Measurements from ENCODE around the gene WSB1. TPM values are rescaled to one million over a fixed set of nuclear protein-coding genes. Genes with fewer than 3 reads are reported as not detected.
"Not testable (repeated sequence)": the region's sequence is repeated elsewhere in the genome, so short reads cannot be mapped to it uniquely, and the experiment has no call there.

WSB1 gene, protein sequence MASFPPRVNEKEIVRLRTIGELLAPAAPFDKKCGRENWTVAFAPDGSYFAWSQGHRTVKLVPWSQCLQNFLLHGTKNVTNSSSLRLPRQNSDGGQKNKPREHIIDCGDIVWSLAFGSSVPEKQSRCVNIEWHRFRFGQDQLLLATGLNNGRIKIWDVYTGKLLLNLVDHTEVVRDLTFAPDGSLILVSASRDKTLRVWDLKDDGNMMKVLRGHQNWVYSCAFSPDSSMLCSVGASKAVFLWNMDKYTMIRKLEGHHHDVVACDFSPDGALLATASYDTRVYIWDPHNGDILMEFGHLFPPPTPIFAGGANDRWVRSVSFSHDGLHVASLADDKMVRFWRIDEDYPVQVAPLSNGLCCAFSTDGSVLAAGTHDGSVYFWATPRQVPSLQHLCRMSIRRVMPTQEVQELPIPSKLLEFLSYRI
- total RNA-seq (2014; rRNA removed; shearing (Covaris generic)) = 31.3 and 47.7 TPM in 2 replicates

DNA sequence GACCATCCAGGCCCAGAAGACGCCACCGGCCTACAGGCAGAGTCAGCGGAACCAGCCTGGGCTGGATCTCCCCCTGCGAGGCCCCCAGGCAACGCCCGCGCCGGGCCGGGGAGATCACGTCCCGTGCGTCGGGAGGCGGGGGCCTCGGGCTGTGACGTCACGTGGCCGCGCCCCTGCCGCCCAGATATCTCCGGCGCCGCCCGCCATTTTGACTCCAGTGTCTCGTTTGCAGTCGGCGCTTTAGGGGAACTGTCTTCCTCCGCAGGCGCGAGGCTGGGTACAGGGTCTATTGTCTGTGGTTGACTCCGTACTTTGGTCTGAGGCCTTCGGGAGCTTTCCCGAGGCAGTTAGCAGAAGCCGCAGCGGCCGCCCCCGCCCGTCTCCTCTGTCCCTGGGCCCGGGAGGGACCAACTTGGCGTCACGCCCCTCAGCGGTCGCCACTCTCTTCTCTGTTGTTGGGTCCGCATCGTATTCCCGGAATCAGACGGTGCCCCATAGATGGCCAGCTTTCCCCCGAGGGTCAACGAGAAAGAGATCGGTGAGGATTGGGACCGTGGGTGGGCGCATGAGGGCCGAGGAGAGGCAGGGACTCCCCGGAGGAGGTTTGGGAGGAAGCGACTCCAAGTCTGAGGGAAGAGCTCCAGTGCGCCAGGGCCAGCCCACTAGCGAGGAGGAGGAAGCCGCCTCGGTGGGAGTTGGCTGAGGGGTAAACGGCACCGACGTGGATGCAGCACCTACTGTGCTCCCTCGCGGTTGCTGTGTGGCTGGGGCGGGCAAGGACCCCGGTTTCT, at the start of gene WSB1:
TSS of gene WSB1 (plus strand) at position 217 of the 791 bp plus-strand sequence. CDS start at position 499, 282 bp downstream.
- DNase-seq (ENCODE audit: low spot score) = peak; percentile 78

DNA sequence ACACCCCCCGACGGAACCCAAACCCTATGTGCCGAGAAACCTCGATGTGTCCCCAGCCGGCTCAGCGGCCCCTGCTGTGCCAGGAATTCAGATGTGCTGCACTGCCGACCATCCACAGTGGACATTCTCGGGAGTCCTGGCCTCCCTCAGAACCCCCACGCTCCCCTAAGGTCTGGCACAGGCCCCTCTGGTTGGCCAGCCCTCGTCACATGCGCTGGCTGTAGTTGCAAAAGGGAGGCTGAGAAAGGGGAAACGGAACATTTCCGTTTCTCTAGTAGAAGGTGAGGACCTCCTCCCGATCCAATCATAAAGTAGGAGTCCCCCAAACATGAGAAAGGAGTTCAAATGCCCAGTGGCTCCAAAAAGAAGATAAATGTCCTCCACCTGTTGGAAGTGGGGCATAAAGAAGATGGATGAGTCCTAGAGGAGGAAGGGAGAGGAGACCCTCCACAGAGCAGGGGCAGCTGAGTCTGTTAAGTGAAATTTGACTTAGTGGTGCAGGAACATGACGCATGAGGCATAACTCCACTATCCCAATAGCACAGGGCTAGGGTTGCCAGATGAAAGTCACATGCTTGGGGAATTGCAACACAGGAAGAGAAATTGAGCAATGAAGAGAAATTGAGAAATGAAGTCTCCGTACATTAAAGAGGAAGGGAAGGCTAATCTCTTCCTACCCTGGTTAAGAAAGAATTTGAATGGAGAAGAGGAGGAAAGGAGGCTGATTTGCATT, 49.3 kb upstream of the WSB1 start:
- DNase-seq (ENCODE audit: low spot score) = peak; percentile 73

DNA sequence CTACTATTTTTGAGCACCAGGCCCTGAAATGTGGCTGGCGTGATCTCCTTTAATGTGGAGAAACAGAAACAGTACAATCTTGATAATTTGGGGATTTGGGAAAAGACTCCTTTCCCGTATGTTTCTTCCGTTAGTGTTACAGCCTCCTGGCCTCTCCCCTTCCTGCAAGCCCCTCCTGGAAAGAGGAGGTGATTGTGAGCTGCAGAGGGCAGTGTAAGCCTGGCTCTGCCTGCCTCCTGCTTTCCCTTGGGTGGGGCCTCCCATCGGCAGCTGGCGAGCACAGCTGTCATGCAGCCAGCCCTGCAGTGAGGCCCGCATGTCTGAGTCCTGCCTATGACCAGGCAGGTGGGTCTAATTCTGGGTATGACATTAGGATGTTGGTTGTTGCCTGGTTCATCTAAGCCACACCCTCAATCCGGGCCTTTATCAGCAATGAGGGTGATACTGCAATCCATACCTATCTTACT, 48.7 kb upstream of the WSB1 start:
- DNase-seq (ENCODE audit: low spot score) = peak; percentile 89

DNA sequence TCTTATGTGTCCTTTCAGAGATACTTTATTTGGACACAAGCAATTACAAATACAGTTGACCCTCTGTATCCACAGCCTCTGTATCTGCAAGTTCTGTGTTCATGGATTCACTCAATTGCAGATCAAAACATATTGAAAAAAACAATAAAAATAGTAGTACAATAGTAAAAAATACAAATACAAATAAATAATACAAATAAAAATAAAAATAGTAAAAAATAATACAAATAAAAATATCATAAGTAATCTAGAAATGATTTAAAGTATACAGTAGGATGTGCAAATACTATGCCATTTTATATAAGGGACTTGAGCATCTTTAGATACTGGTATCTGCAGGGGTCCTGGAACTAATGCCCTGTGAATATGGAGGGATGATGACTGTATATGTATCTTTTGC, 47.4 kb upstream of the WSB1 start:
- DNase-seq (ENCODE audit: low spot score) = no peak

DNA sequence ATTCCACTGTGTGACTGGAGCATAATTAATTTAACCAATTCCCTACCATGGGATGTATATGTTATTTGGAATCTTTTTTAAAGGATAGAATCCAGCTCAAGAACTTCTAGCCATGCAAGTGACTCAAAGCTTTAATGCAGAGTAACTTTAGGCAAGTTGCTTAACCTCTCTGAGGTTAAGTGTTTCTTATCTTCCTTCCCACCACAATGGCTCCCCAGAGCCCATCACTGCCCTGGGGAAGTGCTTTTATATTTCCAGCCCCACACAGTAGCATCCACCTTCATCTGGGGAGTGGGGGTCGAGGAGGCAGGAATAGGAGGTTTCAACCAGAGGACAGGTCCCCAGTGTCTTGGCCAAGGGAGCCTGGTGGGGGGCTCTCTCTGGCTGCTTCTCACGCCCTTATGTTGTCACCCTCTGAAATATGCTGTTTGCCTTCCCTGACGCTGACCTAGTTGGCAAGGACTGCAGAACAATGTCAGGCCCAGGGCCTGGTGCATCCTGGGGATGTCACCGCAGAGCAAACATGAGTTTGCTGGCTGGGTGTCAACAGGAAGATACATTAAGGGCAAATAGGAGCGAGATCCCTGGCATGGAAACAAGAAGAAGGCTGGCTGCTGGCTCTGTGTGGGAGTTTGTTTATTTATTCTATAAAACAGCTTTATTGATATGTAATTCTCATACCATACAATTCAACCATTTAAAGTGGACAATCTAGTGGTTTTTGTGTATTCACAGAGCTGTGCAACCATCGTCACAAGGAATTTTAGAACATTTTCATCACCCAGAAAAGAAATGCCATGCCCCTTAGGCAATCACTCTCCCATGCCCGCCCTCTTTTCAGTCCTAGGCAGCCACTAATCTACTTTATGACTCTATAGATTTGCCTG, 46.6 kb upstream of the WSB1 start:
- DNase-seq (ENCODE audit: low spot score) = peak; percentile 98

DNA sequence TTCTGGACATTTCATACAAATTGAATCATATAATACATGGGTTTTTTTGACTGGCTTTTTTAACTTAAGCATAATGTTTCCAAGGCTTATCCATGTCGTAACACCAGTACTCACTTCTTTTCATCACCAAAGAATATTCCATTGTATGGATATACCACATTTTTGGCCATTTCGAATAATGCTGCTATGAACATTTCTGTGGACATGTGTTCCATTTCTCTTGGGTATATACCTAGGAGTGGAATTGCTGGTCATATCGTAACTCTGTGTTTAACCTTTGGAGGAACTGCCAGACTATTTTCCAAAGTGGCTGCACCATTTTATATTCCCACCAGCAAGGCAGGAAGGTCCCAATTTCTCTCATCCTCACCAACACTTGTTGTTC, 46.0 kb upstream of the WSB1 start:
- no peak for DNase-seq (ENCODE audit: low spot score)

DNA sequence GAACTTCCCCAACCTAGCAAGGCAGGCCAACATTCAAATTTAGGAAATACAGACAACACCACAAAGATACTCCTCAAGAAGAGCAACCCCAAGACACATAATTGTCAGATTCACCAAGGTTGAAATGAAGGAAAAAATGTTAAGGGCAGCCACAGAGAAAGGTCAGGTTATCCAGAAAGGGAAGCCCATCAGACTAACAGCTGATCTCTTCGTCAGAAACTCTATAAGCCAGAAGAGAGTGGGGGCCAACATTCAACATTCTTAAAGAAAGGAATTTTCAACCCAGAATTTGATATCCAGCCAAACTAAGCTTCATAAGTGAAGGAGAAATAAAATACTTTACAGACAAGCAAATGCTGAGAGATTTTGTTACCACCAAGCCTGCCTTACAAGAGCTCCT, 43.1 kb upstream of the WSB1 start:
- DNase-seq (ENCODE audit: low spot score) = not testable (repeated sequence)

DNA sequence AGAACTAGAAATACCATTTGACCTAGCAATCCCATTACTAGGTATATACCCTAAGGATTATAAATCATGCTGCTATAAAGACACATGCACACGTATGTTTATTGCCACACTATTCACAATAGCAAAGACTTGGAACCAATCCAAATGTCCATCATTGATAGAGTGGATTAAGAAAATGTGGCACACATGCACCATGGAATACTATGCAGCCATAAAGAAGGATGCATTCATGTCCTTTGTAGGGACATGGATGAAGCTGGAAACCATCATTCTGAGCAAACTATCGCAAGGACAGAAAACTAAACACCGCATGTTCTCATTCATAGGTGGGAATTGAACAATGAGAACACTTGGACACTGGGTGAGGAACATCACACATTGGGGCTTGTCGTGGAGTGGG, 39.1 kb upstream of the WSB1 start:
- DNase-seq (ENCODE audit: low spot score) = not testable (repeated sequence)

DNA sequence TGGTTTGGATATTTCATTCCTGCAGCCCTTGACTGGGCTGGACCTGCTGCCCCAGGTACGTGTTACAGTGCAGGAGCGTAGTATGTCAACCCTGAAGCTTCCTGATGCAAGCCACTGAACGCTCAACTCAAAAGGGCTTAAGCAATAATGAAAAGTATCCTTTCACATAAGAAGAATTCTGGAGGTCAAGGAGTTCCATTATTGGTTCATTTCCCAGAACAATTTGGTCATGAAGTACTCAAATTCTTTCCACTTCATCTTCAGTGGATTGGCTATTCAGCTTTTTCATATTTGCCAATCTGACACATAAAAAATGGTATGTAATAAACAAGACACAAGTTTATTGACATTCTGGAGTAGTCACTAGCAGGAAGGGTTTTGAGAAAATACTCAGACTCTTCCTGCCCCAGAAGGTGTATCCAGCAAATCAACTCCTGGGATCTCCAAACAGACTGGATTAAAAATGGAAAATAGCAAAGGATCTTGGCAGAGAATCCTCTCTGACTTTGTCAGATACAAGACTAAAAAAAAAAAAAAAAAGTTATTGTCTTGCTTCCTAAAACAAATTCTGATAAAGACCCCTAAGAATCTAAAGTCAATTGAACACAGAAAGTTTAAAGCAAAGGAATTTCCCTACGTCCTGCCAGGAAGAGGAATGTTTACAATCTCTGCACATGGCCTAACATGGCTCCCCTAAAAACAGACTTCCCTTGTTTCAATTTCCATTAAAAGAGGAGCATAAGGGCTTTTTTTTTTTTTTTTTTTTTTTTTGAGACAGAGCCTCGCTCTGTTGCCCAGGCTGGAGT, 37.5 kb upstream of the WSB1 start:
- no peak for DNase-seq (ENCODE audit: low spot score)

DNA sequence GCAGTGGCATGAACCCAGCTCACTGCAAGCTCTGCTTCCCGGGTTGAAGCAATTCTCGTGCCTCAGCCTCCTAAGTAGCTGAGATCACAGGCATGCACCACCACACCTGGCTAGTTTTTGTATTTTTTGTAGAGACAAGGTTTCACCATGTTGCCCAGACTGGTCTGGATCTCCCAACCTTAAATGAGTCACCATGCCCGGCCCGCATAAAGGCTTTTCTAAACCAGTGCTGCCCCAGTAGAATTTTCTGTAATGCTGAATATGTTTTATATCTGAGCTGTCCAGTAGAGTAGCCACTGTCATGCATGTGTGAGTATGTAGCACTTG, 36.9 kb upstream of the WSB1 start:
- DNase-seq (ENCODE audit: low spot score) = no peak

DNA sequence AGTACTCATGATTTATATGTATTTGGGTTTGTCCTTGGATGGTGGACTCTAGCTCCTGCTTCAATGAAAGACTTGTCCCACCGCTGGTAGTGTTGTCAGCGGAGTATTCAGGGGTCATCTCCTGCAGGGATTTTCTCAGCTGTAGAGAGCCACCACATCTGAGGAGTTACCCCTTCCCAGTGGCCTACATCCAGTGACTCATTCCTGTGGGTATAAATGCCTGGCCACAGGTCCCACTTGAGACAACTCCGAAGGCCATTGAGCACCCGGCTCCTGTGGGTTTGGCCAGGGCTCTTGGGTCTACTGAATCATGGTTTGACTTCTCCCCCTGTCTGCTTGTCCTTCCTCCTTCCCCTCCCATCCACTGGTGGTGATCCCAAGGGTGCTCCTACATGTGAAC, 34.6 kb upstream of the WSB1 start:
- DNase-seq (ENCODE audit: low spot score) = no peak

DNA sequence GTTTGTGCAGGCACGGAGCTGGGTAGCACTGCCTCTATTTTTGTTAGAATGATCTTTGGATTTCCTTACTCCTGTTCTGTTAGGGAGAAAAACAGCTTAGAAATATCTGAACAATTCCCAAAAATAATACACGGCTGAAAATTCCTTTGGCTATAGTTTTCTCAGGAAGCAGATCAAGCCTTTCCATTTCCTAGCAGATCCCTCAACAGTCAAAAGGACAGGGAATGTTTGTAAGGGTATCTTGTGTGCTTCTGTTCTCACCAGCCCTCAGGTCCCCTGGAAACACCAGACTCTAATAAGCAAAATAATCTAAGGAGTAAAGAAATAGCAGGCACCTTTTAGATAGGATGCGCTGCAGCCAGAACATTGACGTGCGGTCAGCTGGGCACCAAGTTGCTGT, 30.5 kb upstream of the WSB1 start:
- no peak for DNase-seq (ENCODE audit: low spot score)

DNA sequence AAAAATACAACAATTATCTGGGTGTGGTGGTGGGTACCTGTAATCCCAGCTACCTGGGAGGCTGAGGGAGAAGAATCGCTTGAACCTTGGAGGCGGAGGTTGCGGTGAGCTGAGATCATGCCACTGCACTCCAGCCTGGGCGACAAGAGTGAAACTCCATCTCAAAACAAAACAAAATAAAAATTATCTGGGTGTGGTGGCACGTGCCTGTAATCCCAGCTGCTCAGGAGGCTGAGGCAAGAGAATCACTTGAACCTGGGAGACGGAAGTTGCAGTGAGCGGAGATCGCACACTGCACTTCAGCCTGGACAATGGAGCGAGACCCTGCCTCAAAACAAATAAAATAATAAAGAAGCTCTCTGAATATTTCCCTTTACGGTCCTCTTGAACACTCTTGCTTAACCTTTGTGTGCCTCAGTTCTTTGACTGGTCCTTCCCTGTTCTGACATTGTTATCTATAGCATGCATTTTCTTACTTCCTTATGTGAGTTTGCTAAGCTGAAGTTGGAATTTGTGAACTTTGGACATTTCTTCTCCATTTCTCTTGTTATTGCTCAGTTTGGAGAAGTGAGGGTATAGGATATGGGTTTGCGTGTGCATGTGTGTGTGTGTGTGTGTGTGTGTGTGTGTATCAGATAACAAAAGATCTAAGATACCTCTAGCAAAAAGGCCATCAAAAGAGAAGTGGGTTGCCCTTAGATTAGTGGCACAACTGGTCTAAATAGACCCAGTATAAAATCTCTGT, 29.7 kb upstream of the WSB1 start:
- no peak for DNase-seq (ENCODE audit: low spot score)

DNA sequence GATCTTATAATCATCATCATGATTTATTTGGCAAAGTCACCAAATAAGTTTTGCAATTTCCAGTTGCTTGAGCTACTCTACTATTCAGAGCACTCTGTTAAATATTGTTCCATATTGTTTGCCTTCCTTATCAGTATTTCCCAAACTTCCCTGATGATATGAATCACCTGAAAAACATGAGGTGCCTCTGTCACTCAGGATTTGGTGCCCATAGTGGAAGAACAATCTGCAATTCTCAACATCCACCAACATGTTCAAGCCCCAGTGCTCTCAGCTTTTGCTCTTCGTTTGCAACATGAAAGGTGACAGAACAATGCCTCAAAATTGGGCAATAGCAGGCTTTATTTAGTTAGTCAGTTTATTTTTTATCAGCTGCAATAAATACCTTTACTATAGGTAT, 28.6 kb upstream of the WSB1 start:
- no peak for DNase-seq (ENCODE audit: low spot score)

DNA sequence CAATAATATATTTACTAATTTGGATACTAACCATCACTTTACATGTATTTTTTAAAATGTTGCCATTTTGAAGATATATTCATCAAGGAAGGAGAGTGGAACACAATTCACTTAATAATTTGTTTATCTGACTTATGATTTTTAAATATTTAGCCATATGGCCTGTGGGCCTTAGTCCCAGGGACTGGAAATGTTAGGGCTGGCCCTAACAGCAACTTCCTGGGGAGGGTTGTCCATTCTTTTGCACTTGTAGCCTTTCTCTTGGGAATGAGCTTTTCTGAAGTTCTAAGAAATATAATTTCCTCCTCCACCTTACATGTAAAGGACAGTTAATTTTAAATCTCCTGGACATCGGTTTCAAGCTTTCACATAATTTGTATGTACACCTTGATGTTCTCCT, 27.7 kb upstream of the WSB1 start:
- DNase-seq (ENCODE audit: low spot score) = no peak

DNA sequence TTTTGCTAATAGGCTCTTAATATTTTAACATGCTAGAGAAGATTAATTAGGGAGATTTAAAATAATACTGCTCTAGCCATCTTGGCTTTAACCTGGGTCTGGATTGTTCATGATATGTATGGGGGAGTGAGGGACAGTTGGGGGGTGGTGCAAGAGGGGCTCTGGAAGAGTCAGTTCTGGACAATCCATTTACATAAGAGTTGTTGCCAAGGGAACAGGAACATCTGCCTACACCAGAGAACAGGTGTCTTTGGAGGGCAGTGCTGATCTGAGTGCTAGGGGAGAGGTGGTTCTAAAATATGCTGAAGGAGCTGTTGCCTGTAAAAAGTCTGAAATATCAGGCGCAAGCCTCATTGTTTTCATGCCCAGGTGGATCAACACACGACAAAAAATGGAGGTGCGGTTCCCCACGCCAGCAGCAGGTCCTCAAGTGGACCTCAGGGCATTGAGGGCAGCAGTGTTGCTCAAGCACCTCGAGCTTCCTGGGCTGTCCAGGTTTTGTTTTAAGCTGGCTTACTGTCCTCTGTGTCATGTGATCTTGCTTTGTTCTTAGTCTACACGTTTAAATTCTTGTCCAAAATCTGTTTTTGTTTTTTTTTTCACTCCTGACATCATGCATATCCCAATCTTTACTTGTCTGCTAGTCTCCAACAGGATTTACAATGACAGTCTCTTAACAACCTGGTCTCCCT, 25.4 kb upstream of the WSB1 start:
- DNase-seq (ENCODE audit: low spot score) = no peak

DNA sequence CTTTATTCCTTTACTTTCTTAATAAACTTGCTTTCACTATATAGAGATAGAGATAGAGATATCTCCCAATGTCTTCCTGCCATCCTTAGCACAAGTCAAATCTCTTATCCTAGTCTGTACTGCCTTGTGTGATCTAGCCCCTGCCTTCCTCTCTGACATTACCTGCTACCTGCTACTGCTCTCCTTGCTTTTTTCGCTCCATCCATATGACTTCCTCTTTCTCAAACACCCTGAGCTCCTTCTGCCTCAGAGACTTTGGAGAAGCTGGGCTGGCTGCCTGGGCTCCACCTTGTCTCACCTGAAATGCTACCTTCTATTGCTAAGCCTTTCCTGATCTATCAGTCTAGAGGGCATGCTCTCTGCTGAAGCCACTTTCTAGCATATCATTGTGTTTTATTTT, 24.7 kb upstream of the WSB1 start:
- DNase-seq (ENCODE audit: low spot score) = no peak

DNA sequence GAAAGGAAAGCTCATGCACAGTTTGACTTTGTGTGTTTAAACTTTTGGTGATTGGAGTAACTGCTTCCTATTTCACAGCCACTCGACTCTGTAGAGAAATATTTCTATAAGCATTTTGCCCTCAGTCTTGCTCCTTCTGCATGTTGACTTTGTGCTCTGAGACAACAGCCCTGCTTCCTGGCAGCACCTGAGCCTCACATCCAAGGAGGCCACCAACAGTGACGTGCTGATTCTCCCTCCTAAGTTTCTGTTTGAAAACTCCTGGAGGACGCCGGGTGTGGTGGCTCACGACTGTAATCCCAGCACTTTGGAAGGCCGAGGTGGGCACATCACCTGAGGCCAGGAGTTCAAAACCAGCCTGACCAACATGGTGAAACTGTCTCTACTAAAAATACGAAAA, 23.9 kb upstream of the WSB1 start:
- no peak for DNase-seq (ENCODE audit: low spot score)

DNA sequence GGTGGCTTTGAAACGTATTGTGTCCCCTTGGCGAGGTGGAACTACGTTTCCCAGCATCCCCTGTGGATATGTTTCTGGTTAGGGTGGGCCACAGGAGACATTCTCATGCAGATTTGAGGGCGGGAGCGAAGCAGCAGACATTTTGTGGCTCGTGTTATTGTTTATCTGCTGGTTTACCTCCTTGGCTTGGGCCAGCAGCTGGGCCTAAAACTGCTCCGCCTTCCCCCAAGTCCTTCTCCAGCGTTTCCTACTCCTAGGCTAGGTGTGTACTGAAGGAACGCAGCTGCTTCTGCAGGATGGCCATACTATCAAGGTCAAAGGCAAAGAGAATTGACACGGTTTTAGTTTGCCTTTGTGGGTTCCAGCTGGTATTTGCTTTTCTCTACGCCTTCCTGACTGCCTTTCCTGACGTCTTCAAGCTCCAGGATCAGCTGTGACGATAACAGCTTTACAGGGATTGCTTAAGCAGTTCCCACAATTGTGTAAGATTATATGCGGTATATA, 17.2 kb upstream of the WSB1 start:
- DNase-seq (ENCODE audit: low spot score) = no peak

All from H4 (cell line).